NOMO-1 (cell line): ENCODE results near the gene VWA8.
"Not testable (repeated sequence)": the region's sequence is repeated elsewhere in the genome, so short reads cannot be mapped to it uniquely, and the experiment has no call there.

Experiments
- DNase-seq, 2 experiments: peaks; one replicate each; lab custom pipeline; 2025; ENCODE audit not compliant: unreplicated experiment in 2 of 2; lab: John Stamatoyannopoulos, UW

The VWA8 gene

GRCh38 chr13:41859565-41859964 lies 101.3 kb downstream of the VWA8 start:
- DNase-seq = peak; percentile 4 to 49

- no peak for DNase-seq
Observed at GRCh38 chr13:41858780-41859179, 102.1 kb downstream of the VWA8 start.

DNA sequence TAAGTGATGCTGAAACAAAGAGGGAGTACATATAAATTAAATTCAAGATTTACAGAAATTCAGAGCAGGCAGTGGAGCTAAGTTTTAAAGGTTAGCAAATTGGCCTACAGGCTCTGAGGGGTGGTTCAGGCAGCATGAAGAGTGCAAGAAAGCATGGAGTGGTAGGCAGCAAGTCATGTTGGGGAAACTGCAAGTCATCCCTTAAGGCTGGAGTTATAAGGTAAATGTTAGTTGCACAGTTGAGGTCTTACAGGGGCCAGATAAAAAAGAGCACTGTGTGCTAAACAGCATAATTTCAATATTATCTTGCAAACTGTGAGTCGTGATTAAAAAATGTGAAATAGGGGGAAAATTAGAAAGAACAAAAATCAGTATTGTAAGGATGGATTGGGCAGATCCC lies 106.2 kb downstream of the VWA8 start:
- no peak for DNase-seq

GRCh38 chr13:41851351-41851750 lies 109.6 kb downstream of the VWA8 start:
- no peak for DNase-seq

DNA sequence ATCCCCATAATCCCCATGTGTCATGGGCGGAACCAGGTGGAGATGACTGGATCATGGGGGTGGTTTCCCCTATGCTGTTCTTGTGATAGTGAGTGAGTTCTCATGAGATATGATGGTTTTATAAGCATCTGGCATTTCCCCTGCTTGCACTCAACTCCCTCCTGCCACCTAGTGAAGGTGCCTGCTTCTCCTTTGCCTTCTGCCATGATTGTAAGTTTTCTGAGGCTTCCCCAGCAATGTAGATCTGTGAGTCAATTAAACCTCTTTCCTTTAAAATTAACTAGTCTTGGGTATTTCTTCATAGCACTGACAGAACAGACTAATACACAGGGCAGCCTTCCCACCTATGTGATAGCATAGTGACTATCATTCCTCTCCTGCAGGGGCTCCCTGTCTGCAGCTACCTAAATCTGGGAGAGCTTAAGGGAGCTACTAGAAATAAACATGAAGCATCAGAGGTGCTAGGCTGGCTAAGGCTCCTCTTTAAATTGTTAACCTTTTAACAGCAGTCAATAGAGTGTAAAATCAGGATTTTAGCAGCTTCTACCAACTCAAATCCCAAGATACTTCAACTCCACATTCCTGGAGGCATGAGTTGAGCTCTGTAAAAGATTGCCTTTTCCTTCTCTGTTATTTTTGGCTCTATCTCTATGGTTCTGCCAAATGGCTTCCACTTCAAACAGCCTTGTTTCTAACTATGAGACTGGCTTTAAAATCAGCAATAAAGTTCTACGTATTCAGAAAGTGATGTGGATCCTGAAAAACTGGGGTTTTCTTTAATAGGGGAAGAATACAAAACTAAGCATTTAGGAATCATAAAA lies 112.3 kb downstream of the VWA8 start:
- DNase-seq = no peak

DNA sequence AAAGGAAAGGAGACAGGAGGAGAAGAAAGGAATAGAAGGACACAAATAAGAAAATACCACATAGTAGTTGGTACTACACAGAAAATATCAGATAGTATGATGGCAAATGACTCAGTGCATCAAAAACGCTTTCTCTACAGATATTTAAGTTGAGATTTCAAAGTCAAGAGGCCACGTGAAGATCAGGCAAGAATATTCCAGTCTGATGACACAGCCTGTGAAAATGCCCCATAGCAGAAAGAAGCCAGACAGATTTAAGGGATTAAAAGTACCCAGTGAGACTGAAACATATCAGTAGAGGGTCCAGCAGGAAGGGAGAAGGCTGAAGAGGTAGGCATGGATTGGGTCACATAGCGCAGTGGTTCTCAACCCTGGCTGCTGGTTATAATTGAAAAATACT lies 113.7 kb downstream of the VWA8 start:
- no peak for DNase-seq

DNA sequence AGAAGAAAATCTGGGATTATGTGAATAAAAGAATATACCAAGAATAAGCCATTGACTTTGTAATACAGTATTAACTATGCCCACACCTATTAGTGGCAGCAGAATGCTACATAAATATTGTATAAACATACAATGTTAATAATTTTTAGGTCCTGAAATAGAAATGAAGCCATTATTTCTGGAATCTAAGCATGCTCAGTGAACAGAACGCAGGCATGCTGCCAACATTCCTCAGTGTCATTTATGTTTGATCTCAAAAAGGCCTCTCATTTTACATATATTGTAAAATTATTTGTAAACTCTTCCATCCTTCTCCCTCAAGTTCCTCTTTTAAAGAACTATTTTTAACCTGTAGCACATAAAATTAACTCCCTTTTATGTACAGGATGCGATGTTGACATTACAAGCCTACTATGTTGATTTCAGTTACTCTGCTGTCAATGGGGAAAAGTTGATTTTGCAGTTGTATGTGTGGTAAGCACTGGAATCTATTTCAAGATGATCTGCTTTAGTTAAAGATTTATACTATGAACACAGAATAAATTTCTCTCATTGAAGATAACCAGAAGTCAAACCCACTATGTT lies 118.8 kb downstream of the VWA8 start:
- peak; percentile 48 to 94 for DNase-seq

DNA sequence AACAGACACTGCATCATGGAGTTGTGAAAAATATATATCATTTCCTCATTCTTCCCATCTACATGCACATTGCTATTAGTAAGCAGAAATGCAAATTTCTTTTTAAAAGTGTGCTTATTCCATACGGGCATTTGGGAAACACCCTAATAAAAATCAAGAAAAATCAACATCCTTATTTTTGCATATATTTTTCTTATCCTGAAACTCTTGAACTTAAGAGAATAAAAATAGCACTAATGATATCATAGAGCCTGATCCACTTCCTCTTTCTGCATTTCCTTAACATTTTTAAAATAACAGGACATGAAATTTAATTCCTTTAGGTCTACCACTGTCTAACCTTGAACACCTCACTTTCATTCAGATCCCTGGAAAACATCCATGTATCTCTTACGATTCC lies 123.3 kb downstream of the VWA8 start:
- DNase-seq = peak in 1 of 2 experiments; percentile 61

GRCh38 chr13:41835871-41836270 lies 125.0 kb downstream of the VWA8 start:
- DNase-seq = no peak

DNA sequence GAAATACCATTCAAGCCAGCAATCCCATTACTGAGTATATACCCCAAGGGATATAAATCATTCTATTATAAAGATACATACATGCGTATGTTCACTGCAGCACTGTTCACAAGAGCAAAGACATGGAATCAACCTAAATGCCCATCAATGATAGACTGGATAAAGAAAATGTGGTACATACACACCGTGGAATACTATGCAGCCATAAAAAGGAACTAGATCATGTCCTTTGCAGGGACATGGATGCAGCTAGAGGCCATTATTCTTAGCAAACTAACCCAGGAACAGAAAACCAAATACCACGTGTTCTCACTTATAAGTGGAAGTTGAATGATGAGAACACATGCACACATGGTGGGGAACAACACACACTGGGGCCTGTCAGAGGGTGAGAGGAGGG lies 126.2 kb downstream of the VWA8 start:
- DNase-seq = not testable (repeated sequence)

DNA sequence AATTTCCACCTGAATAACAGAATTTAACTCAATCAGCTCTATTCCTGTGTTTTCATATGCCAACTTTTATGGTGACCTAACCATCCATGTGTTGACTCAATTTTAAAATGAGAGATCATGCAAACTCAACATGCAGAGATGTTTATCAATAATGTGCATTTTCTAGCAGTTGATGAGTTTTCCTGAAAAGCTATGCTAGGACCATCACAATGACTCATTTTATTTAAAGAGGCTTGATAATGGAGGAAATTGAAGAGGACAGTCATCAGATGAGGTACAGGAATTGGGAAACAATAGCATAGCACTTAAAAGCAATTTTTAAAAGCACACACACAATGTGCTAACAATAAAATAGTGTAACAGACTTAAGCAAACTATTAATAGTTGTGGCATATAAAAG lies 127.1 kb downstream of the VWA8 start:
- no peak for DNase-seq

GRCh38 chr13:41833201-41833600 lies 127.7 kb downstream of the VWA8 start:
- DNase-seq = no peak

GRCh38 chr13:41827507-41828213 lies 133.2 kb downstream of the VWA8 start:
- peak in 1 of 2 experiments; percentile 17 for DNase-seq

DNA sequence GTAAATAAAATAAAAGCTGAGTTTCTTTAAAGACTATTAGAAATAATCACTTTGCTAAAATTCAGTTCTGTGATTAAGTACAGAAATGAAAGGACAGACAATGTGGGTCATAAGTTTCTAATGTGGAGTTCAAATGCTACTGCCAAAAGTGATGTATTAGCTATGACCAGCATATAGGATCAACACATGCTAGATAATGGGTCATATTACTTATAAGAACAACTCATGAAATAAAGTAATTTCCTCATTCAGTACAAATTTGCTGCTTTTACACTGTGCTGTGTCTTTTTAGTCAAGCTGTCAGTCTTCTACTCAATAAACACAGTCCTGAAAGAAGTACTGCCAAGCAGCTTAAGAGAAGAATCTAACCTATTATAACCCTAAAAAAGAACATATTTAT lies 135.2 kb downstream of the VWA8 start:
- DNase-seq = no peak

- no peak for DNase-seq
Observed at GRCh38 chr13:41823476-41823875, 137.4 kb downstream of the VWA8 start.

DNA sequence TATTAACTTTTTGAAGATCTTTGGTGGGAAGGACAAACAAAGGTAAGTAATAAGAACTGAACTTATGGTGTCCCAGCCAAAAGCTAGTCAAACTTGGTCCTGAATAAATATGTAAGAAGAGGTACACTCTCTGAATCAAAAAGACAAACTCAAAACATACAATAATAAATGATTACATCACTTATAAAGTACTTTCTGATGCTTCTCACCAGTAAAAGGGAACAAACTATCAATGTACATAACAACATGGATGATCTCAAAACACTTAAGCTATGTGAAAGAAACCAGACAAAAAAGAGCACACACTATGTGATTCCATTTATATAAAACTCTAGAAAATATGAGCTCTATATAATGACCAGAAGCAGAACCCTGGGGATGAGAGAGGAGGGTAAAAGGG lies 138.3 kb downstream of the VWA8 start:
- no peak for DNase-seq

DNA sequence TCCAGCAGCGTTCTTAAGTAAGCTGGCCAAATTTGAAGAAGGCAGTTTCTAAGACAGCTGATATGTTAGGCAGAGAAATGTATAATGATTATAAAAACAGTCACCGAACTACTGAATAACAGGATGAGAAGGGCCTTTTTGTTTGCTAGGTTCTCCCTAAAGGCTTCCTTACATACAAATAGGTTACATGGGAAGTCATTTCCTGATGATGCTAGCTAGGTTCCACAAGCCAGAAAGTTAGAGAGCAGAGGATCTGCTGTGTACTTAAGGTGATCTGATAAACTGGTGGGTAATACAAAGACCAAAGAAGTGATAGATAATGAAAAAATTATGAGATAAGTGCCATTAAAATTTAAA lies 139.7 kb downstream of the VWA8 start:
- DNase-seq = no peak

DNA sequence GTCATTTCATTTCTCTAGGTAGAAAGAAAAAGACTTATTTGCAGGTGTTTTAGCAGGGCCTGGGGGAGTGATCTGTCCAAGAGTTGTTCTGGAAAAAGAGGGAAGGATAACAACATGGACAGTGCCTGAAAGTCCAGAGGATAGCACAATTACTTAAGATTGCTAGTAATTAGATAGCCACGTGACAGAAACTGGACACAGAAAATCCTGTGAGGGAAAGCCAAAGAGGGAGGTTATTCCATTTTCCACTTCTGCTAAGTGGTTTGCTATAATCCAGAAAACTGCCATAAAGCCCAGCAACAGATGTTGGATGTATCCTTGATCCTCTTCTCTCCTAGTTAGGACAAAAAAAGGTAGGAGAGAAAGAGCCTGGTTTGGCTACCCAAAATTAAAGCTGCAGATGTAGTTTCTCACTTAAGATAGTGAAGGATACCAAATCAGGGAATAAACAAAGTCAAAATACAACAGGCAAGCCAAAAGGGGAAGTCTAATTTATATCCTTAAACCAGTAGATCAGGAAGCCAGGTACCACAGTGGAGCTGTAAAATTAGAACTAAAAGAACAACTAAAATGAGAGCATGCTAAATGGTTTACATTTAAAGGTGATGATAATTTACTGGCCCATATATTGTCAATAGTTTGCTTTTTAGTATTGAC lies 140.2 kb downstream of the VWA8 start:
- DNase-seq = peak in 1 of 2 experiments; percentile 16

DNA sequence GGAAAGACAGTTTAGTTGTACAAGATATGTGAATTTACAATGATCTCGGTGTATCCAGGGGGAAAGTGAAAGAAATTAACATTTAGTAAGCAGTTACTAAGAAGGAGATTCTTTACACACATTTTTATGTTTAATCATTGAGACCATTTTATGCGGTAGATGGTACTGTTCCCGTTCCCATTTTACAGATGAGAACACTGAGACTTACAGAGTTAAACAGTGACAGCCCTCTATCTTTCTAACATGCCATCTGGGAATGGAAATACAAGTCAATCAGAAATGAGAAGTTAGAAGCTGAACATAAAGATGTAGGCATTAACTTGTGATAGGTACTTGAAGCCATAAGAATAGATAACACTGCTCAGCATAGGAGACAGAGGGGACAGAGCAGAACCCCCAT lies 144.9 kb downstream of the VWA8 start:
- no peak for DNase-seq

- DNase-seq = no peak
Observed at GRCh38 chr13:41813426-41813825, 147.5 kb downstream of the VWA8 start.

- DNase-seq = no peak
Observed at GRCh38 chr13:41812851-41813250, 148.1 kb downstream of the VWA8 start.
